GM18505 (cell line): Measurements from ENCODE around the gene FAIM2.
"Not testable (repeated sequence)": the region's sequence is repeated elsewhere in the genome, so short reads cannot be mapped to it uniquely, and the experiment has no call there.

Experiments used
- ATAC-seq: cut with Tn5 transposase; IDR thresholded peaks from one replicate; pipeline ENCODE4 v1.9.1; 2021; ENCODE audit not compliant: unreplicated experiment
- POLR2A ChIP-seq: IDR thresholded peaks from 4 replicates; pipeline ENCODE4 v1.6.1; 2011; ENCODE audit warnings: borderline replicate concordance; ENCODE audit not compliant: insufficient read depth, insufficient read length; ENCODE audit errors: extremely low read depth

The FAIM2 gene

GRCh38 chr12:49881415-49882247, 22.1 kb downstream of the FAIM2 start:
- no peak for ATAC-seq
- no peak for TF ChIP-seq POLR2A

GRCh38 chr12:49880756-49881414, 22.8 kb downstream of the FAIM2 start:
- TF ChIP-seq POLR2A = no peak
- no peak for ATAC-seq

- ATAC-seq = not testable (repeated sequence)
These were observed 24.6 kb downstream of the FAIM2 start for GRCh38 chr12:49879065-49879464.

- ATAC-seq = no peak
- TF ChIP-seq POLR2A = no peak
These were observed 25.7 kb downstream of the FAIM2 start for GRCh38 chr12:49878021-49878420.

GRCh38 chr12:49877066-49877465, 26.6 kb downstream of the FAIM2 start:
- ATAC-seq = no peak
- no peak for TF ChIP-seq POLR2A

- no peak for ATAC-seq
These were observed 27.6 kb downstream of the FAIM2 start for GRCh38 chr12:49876070-49876469.

GRCh38 chr12:49875115-49875720, 28.5 kb downstream of the FAIM2 start:
- TF ChIP-seq POLR2A = no peak

More at GRCh38 chr12:49876070-49876469, 27.6 kb downstream of the FAIM2 start:
- no peak for TF ChIP-seq POLR2A

GRCh38 chr12:49874142-49874897, 29.4 kb downstream of the FAIM2 start:
- no peak for ATAC-seq
- no peak for TF ChIP-seq POLR2A

More at GRCh38 chr12:49875115-49875720, 28.5 kb downstream of the FAIM2 start:
- ATAC-seq = no peak

GRCh38 chr12:49873361-49873934, 30.3 kb downstream of the FAIM2 start:
- ATAC-seq = no peak

GRCh38 chr12:49872781-49873181, 30.9 kb downstream of the FAIM2 start:
- no peak for TF ChIP-seq POLR2A
- ATAC-seq = no peak

More at GRCh38 chr12:49873361-49873934, 30.3 kb downstream of the FAIM2 start:
- TF ChIP-seq POLR2A = no peak

- TF ChIP-seq POLR2A = no peak
- no peak for ATAC-seq
These were observed 31.3 kb downstream of the FAIM2 start for GRCh38 chr12:49872381-49872780.

GRCh38 chr12:49871811-49872251, 31.9 kb downstream of the FAIM2 start:
- not testable (repeated sequence) for ATAC-seq

- no peak for ATAC-seq
- no peak for TF ChIP-seq POLR2A
These were observed 32.5 kb downstream of the FAIM2 start for GRCh38 chr12:49871263-49871561.
